HG03175 (cell line): Measurements from ENCODE around the gene ASPSCR1.
A peak's percentile ranks its signal among the peaks of the same experiment; 100 is the strongest.

Source experiments
- ATAC-seq: cut with Tn5 transposase; IDR thresholded peaks from one replicate; pipeline ENCODE4 v1.9.1; 2021; ENCODE audit warnings: mild to moderate bottlenecking, moderate library complexity; ENCODE audit not compliant: unreplicated experiment

The ASPSCR1 gene

DNA sequence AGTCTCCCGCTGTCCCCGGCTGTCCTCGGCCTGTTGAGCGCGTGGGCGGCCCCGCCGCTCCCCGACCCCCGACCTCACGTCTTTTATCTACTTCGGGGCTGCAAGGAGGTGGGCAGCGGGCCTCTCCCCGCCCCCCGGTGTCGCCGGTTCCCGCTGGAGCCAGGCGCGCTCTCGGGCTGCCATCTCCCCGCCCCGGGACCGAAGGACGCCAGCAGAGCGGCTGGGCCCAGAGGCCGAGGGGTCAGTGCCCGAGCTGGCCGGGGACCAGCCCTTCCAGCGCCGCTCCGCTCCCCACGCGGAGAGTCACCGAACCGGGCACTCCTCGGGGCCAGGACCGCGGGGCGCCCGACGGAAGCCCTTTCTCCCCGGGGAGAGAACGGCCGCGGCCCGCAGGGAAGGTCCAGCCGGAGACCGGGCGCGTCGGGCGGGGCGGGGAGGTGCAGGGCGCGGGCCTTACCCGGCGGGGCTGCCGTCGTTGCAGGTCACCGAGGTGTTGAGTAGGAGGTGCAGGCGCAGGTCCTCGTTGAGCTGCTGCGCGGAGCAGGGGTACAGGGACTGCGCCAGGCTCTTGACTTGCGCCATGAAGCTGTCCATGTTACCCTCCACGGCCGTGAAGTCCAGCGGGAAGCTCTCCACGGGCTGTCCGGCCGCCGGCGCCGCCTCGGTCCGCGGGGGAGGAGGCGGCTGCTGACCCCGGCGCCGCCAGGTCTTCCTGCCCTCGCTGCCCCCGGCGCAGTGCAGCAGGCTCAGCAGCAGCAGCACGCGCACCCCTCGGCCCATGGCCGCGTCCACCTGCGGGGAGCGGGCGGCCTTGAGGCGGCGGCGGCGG, 17.1 kb upstream of the ASPSCR1 start:
- no peak for ATAC-seq

DNA sequence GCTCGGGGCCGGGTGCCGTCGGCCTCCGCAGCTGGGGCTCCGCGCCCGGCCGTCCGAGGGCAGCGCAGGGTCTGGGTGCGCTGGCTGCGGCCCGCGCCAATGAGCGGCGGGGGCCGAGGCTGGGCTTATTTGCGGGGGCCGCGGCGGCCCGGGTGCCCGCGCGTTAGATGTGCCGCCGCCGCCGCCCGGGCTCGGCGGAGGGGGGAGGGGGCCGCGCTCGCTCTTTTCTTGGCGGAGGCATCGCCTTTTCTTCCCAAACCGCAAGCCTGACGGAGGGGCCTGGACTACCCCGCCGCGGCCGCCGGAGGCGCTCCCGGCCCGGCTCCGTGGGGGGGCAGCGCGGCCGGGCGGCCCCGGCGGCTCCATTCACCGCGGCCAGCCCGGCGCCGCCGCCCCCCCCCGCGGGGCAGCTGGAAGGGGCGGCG, 16.3 kb upstream of the ASPSCR1 start, which contains the start of gene NOTUM:
TSS of gene NOTUM (minus strand) at position 101 of the 425 bp plus-strand sequence. CDS start 278 bp downstream, outside the sequence.
- no peak for ATAC-seq

DNA sequence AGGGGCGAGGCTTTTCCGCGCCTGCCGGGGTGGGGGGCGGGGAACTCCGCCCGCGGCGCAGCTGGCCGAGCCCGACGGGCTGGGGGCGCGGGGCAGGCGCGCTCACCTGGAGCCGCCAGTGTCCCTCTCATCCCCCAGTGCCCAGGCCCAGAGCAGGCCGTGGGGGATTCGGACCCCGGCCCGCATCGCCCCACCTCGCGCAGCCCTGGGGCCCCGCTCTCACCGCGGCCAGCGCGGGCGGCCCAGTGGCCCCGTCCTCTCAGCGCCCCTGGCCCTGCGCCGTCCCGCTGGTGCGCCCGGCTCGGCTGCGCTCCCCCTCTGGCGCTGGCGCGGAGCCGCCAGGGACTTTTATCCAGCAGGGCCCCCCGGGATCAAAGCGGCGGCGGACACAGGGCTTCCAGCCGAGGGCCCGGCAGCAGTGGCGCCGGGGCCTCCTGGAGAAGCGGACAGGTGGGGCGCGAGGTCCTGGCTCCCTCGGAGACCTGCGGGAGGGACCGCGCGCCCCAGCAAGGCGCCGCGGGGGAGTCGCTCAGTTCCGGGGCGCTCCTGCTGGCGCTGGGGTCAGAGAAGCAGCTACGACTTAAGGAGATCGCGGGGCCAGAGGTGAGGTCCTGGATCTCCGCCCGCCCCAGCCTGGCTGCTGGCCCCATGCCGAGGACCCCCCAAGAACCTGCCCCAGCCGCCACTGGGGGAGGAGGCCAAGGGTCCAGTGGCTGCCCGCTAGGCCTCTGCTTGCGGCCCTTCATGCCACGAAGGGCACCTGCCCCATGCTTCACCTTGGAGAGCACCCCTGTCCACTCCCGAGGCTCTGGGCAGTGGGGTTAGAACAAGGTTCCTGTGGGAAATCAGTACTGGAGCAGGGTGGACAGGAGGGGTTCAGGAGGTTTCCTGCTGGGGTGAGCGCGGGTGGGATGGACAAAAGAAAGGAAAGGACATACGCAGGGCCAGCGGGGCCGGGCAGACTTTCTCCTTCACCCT, 15.6 kb upstream of the ASPSCR1 start:
- ATAC-seq, result no peak

DNA sequence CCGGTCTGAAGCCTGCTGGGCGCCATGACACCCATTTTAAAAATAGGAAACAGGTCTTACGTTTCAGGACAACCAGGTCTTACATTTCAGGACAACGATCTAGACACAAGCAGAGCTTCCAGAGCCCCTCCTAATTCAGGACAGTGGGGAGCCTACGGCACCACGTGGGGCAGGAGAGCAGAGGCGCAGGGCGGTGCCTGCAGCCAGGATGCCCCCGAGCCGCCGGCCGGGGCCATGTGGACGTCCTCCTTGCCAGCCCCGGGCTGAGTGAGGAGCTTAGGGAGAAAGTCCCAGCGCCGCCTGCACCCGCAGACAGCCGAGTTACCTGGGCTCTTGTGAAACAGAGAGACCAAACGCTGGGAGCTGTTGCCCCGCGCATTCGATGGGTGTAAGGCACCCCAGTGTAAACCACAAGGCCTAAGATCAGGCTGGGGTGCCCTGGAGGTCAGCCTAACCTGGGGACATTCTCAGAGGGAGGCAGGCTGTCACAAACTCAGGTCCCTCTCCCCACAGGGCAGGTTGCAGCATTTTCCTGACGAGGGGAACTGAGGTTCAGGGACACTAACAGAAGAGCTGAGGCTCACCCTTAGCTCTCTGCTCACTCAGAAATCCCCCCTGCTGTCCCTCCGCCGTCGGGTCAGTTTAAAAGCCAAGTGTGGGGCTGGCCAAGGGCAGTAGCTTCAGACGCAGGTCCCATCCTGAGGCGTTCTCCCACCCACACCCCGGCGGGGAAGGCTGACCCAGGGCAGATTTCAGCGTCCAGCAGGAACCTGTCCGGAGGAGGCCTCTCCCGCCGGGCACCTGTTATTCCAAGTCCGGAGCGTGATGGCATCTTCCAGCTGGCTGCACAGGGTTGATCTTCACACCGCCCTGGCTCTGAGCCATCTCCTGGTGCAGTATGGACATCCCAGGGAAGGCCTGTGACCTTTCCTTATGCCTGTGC, 14.7 kb upstream of the ASPSCR1 start:
- no peak for ATAC-seq

DNA sequence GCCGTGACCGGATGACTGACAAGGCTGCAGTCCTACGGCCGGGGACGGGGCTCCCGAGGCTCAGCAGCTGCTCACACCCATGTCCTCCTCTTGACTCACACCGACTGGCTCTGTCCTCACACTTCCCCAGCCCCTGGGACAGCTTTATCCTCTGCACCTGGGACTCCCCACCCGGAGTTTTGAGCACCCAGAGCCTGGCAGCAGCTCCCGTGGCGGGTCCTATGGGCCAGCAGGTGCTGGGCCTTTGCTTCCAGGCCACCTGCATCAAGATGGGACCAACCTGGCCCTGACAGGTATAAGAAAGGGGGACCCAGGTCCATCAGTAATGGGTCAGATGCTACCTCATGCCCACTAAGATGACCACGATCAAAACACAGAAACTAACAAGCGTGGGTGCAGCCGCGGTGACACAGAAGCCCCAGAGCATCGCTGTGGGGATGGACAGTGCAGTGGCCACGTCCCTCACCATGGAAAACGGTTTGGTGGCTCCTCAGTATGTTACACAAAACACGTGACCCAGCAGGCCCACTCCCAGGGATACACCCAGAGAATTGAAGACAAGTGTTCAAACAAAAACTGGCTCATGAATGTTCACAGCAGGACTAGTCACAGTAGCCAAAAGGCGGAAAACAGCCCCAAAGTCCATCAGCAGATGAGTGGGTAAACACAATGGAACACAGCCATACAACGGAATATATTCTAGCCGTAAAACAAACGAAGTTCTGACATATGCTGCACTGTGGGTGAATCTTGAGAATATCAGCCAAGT, 13.2 kb upstream of the ASPSCR1 start:
- no peak for ATAC-seq

DNA sequence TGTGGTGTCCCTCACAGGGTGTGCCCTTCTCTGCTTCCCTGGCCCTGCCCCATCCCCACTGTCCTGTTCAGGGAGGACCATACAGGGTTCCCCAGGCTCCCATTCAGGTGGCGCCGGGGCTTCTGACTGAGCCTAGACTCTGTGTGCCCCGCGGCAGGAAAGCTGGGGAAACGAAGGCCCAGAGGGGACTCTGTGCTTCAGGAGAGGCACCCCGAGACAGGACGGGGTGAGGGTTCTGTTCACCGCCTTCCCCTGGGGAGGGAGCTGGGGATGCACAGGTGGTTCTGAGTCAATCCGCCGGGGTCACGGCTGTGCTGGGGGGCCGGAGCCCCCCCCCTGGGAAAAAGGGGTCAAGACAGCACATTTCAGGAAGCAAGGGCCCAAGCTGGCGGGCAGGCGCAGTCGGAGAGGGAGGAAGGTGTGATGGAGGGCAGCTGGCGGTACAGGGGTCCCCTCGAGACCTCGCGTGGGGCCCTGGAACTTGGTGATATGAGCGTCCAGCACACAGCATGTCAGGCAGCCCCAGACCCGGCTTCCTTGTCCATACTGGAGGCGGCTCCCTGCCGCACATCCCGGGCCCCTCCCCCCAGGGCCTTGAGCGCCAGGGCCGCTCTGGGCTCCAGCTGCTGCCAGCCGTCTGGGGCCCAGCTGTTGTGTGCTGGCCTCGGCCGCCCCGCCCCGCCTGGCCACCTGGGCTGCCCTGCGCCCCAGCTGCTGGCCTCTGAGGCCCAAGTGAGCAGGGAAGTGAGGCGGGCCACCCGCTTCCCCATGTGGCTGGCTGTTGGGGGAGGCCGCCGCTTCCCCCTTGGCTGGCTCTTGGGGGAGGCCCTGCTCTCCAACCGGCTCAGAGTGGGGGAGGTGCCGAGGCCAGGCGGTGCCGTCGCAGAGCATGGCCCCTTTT, 10.8 kb upstream of the ASPSCR1 start:
- no peak for ATAC-seq

DNA sequence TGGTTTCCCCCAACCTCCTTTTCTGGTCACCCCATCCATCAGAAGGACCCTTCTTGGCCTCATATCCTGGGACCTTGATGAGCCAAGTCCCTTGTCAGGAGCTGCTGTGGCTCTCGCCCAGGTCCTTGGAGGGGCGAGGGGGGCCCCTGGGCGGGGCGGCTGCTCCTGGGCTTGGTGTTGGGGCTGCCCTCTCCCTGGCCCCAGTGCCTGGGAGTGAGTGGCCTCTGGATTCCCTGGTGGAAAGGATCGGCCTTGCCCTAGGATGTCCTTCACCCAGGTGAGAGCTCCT, 10.2 kb upstream of the ASPSCR1 start:
- no peak for ATAC-seq

DNA sequence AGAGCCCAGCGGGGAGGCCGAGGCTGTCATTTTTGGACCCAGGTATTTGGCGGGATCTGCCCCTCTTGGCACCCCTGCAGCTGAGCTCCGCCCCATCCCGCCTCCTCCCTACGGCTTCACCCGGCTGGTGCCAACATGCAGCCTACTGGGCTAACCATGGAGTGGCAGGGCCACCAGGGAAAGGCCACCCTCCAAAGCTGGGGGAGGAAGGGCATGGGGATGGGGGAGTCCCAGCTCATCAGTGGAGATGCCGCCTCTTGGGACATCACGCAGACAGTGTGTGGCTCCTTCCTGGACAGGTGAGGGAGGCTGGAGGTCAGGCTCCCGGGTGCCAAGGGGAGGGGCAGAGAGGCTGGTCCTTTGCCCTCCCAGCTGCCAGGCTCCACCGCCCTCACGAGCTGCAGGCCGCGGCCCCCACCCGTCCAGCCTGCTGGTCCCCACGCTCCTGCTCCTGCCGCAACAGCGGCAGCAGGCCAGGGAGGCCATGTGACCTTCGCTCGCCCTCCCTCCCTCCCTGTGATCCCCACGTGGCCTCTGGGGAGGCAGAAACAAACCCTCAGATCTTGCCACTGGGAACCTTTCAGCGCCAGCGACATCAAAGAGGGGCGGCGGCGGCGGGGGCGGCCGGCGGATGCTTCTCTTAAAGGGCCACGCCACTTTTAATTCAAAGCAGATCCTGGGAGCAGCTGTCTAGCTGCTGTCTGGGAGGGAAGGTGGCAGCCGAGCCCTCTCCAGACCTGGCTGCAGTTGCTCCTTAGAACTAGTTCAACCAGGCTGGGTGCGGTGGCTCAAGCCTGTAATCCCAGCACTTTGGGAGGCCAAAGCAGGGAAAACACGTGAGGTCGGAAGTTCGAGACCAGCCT, 9.7 kb upstream of the ASPSCR1 start:
- ATAC-seq, result no peak

DNA sequence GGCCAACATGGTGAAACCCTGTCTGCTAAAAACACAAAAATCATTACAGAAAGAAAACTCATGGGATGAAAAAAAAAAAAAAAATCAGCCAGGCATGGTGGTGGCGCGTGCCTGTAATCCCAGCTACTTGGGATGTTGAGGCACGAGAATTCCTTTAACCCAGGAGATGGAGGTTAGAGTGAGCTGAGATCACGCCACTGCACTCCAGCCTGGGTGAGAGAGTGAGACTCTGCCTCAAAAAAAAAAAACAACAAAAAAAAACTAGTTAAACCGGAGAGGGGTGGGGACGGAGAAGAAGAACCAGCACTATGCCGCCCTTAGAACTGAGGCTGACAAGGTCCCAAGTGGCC, 9.1 kb upstream of the ASPSCR1 start:
- no peak for ATAC-seq

DNA sequence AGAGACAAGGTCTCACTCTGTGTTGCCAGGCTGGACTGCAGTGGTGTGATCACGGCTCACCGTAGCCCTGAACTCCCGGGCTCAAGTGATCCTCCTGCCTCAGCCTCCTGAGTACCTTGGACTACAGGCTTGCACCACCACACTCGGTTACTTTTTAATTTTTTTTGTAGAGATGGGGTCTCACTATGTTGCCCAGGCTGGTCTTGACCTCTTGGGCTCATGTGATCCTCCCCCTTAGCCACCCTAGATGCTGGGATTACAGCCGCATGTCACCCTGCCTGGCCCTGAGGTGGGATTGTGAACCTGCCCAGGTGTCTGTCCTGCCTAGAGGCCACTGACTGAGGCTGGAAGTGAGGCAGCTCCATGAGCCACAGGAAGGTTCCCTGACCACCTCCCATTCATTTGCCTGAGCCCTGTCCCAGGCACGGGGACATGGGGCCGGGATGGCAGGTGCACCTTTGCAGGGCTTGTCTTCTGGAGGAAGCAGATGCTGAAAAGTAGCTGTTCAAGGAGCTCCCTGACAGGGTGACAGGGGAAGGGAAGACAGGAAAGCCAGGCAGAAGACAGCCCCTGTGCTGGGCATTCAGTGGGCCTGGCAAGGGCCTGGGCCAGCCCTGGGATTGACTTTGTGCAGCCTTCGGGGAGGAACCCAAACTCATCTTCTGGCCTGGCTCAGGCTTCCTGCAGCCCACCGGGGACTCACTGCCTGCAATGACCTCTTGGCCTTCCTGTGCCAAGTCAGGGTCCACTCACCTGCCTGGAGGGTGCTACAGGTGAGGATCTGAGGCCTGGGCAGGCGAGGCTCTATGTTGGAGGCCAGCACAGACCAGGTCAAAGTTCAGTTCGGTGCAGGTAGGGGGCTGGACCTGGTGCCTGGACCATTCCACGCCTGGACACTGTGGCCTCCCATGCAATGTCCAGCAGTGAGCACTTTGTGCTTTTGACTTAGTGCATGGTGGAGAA, 8.3 kb upstream of the ASPSCR1 start:
- ATAC-seq, result no peak

DNA sequence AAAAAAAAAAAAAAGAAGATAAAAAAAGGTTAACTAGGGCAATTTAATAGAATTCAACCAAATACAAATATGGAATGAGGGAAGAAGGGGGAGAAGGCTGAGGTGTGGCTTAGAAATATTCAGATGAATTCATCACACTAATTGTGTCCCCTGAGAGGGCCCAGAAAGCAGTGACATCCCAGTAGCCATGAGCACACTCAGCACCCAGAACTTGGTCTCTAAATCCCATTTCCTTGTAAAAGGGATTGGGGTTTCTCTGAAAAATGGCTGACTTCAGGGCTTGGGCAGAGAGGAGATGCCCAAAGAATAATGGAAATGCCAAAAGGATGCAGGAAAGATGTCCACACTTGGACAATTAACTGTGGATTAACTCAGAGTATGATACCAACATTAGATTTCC, 4.0 kb upstream of the ASPSCR1 start:
- no peak for ATAC-seq

DNA sequence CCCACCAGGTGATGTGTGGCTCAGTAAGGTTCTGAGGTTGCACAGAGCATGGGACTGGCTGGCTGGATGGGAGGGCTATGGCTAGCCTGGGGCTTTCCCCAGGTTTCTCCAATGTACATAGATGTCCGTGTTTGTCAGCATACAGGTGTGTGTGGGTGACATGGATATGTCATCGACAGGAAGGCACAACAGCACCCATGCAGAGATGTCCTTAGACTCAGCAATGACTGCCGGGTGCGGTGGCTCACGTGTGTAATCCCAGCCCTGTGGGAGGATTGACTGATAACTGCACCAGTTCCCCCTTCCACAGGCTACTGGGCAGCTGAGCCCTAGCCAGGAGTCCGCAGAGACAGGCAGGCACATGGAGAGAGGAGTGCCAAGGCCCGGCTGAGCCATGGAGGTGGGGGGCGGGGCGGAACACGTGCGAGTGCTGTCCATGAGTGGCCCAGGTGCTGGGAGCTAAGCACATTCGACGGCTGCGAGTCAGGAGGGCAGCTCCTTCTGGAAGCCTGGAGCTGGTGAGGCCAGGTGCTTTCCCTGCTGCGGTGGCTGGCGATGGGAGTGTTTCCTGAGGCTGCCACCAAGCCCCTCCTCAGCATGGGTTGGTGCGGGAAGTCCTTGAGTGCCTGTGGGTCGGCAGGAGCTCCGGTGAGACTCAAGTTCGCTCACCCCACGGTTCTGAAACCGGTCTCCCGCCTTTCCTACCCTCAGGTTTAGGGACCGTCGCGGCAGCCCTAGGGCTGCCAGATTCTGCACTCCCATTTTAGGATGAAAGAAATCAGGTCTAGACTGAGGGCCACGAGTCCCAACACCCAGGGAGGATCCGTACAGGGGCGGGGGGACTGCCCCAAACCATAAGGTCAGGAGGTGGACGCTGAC, 858 bp upstream of the ASPSCR1 start:
- ATAC-seq, result peak; percentile 11

DNA sequence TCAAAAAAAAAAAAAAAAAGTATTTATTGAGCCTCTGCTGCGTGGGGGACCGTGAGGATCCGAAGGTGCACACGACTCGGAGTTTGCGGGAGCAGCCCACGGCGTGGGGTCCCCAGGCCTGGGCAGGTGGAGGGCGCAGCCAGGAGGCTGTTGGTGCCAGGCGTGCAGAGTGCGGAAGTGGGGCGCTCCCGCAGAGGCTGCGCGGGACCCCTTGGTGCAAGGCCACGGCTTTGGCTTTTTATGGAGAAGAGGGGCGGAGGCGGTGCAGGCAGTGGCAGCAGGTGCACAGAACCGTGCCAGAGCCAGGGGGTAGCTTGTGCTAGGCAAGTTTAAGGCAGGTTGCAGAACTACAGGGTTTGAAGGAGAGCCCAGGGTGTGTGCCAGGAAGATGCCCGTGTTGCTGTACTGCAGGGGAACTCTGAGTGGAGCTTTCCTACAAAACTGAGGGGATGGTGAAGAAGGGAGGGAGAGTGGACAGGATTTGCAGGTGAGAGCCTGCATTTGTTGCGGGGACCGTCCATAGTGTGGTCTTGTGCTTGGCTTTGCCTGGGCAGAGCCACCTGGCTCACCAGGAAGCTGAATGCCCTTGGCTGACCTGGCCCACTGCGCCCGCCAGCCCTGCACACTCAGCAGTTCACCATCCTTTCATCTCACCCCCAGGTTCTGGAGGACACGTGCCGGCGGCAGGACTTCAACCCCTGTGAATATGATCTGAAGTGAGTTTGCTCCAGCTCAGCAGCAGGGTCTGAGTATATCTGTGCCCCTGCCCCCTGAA, 1.3 kb downstream of the ASPSCR1 start:
- ATAC-seq, result no peak

DNA sequence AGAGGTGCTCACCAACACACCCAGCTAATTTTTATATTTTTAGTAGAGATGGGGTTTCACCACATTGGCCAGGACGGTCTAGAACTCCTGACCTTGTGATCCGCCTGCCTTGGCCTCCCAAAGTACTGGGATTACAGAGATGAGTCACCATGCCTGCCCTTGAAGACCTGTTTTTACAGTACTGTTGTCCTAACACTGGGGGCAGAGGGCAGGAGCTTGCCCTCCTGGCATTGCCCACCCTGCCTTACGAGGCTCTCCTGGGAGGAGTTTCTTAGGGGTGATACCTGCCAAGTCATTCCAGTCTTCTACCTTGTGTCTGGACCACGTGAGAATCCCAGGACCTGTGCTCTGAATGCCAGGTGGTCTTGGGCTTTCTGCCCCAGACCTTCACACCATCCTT, 2.7 kb downstream of the ASPSCR1 start:
- ATAC-seq, result no peak

DNA sequence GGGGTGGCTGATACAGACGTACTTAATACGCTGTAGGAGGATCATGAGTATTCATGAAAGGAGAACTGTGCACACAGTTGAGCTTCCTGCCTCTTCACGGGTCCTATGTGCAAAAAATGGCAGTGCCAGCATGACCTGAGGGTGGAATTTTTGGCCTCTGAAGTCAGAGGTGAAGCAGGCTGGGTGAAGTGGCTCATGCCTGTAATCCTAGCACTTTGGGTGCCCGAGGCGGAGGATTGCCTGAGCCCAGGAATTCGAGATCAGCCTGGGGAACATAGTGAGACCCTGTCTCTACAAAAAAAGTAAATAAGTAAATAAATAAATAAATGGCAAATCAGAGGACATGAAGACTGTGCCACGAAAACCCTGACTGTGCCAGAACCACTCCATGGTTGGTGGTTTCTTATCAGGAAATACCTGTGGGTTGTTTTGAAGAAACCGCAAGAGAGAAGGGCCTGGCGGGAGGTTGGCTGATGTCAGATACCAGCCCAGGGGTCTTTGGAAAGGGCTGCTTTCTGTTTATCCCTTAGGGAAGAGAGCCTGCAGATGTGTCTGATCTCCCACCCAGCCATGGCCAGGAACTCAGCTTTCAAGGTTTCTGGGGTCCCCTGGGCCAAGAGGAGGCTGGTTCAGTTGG, 3.4 kb downstream of the ASPSCR1 start:
- no peak for ATAC-seq
